NCI-H510A (cell line): ENCODE data around the gene TTLL11.

Experiments
- DNase-seq: peaks from one replicate; lab custom pipeline; 2025; lab: John Stamatoyannopoulos, UW

TTLL11 gene

GRCh38 chr9:121784731-121785411 is 308.2 kb downstream of the TTLL11 start:
- no peak for DNase-seq

- no peak for DNase-seq
Observed at GRCh38 chr9:121783521-121784507, 309.3 kb downstream of the TTLL11 start.

GRCh38 chr9:121783111-121783510 is 310.0 kb downstream of the TTLL11 start:
- no peak for DNase-seq

GRCh38 chr9:121782514-121783110 is 310.5 kb downstream of the TTLL11 start:
- no peak for DNase-seq

GRCh38 chr9:121781701-121782464 is 311.2 kb downstream of the TTLL11 start:
- DNase-seq, result no peak

- no peak for DNase-seq
Observed at GRCh38 chr9:121781145-121781548, 312.0 kb downstream of the TTLL11 start.

- no peak for DNase-seq
Observed at GRCh38 chr9:121780177-121781040, 312.7 kb downstream of the TTLL11 start.

- no peak for DNase-seq
Observed at GRCh38 chr9:121779381-121780117, 313.6 kb downstream of the TTLL11 start.

GRCh38 chr9:121778252-121779225 is 314.6 kb downstream of the TTLL11 start:
- DNase-seq, result no peak

- no peak for DNase-seq
Observed at GRCh38 chr9:121776739-121777637, 316.1 kb downstream of the TTLL11 start.

- no peak for DNase-seq
Observed at GRCh38 chr9:121776001-121776738, 316.9 kb downstream of the TTLL11 start.

GRCh38 chr9:121774715-121775613 is 318.1 kb downstream of the TTLL11 start:
- DNase-seq, result no peak

GRCh38 chr9:121773954-121774714 is 319.0 kb downstream of the TTLL11 start:
- DNase-seq, result no peak

- no peak for DNase-seq
Observed at GRCh38 chr9:121773286-121773953, 319.7 kb downstream of the TTLL11 start.
